Neural progenitor cell (in vitro differentiated cells): Measurements from ENCODE around the gene GABRB1. TPM values are rescaled to one million over a fixed set of nuclear protein-coding genes. Genes with fewer than 3 reads are reported as not detected.

Source experiments
- DNase-seq: peaks from one replicate; pipeline ENCODE4 v3.0.0-alpha.2; 2016; ENCODE audit warnings: low spot score
- H2AFZ ChIP-seq: fragments of 200-600 bp; sonication (generic); replicated peaks from 2 replicates; pipeline ENCODE4 v1.6.1; 2016; ENCODE audit warnings: antibody characterized with exemption
- H3F3A ChIP-seq: fragments of 200-600 bp; sonication (generic); 2 replicates; pipeline ENCODE4 v1.6.1; 2016; ENCODE audit warnings: antibody characterized with exemption, low read depth
- H3K27ac ChIP-seq: fragments of 200-600 bp; sonication (generic); 2 replicates; pipeline ENCODE4 v1.5.1; 2016; ENCODE audit warnings: mild to moderate bottlenecking
- H3K27me3 ChIP-seq: fragments of 200-600 bp; sonication (generic); 2 replicates; pipeline ENCODE4 v1.6.1; 2016; ENCODE audit warnings: mild to moderate bottlenecking, moderate library complexity
- H3K36me3 ChIP-seq: fragments of 200-600 bp; sonication (generic); 2 replicates; pipeline ENCODE4 v1.5.1; 2016
- H3K4me1 ChIP-seq: fragments of 200-600 bp; sonication (generic); 2 replicates; pipeline ENCODE4 v1.6.1; 2016; ENCODE audit warnings: mixed run types
- H3K4me2 ChIP-seq: fragments of 200-600 bp; sonication (generic); 2 replicates; pipeline ENCODE4 v1.6.1; 2016
- H3K4me3 ChIP-seq: fragments of 200-600 bp; sonication (generic); 2 replicates; pipeline ENCODE4 v1.5.1; 2016
- H3K79me2 ChIP-seq: fragments of 200-600 bp; sonication (generic); 2 replicates; pipeline ENCODE4 v1.6.1; 2016; ENCODE audit warnings: low read depth
- H3K9ac ChIP-seq: fragments of 200-600 bp; sonication (generic); 2 replicates; pipeline ENCODE4 v1.6.1; 2016
- H3K9me3 ChIP-seq: fragments of 200-600 bp; sonication (generic); 2 replicates; pipeline ENCODE4 v1.5.1; 2016; ENCODE audit warnings: low read depth
- H4K20me1 ChIP-seq: fragments of 200-600 bp; sonication (generic); 2 replicates; pipeline ENCODE4 v1.6.1; 2016; ENCODE audit warnings: low read depth
- H3K27ac Mint-ChIP-seq: 3 replicates; pipeline ENCODE4 v1.8.0; 2021; ENCODE audit warnings: mixed read lengths
- H3K27me3 Mint-ChIP-seq: 2 replicates; pipeline ENCODE4 v1.8.0; 2022; ENCODE audit warnings: low read depth, mild to moderate bottlenecking, inconsistent platforms, moderate library complexity, mixed read lengths; ENCODE audit not compliant: insufficient read depth
- H3K36me3 Mint-ChIP-seq: 3 replicates; pipeline ENCODE4 v1.8.0; 2021; ENCODE audit warnings: mixed read lengths
- H3K4me1 Mint-ChIP-seq: 3 replicates; pipeline ENCODE4 v1.8.0; 2021; ENCODE audit warnings: mixed read lengths
- H3K4me3 Mint-ChIP-seq: 3 replicates; pipeline ENCODE4 v1.8.0; 2021; ENCODE audit warnings: mild to moderate bottlenecking, moderate library complexity, mixed read lengths
- H3K9me3 Mint-ChIP-seq: 3 replicates; pipeline ENCODE4 v1.8.0; 2020; ENCODE audit warnings: mixed read lengths
- EZH2 ChIP-seq: fragments of 200-600 bp; sonication (generic); IDR thresholded peaks from 2 replicates; pipeline ENCODE4 v1.6.1; 2017; ENCODE audit warnings: antibody characterized with exemption, mild to moderate bottlenecking, moderate library complexity
- EZH2phosphoT487 ChIP-seq: fragments of 200-600 bp; sonication (generic); IDR thresholded peaks from 2 replicates; pipeline ENCODE4 v1.6.1; 2017; ENCODE audit warnings: antibody characterized with exemption
- total RNA-seq: library from RNA; depleted of rRNA; stranded (reverse); fragments of >200 nt; gene quantifications from 2 replicates; pipeline ENCODE4 v1.2.3, GENCODE V29; 2015; ENCODE audit warnings: low replicate concordance
- TF ChIP-seq, protein P1 (sequence below): fragments of 200-600 bp; sonication (generic); IDR thresholded peaks from 2 replicates; pipeline ENCODE4 v1.5.1; 2017; ENCODE audit warnings: antibody characterized with exemption, mild to moderate bottlenecking

The GABRB1 gene
- total RNA-seq, 1 donor from 2014 or later: not detected

DNA sequence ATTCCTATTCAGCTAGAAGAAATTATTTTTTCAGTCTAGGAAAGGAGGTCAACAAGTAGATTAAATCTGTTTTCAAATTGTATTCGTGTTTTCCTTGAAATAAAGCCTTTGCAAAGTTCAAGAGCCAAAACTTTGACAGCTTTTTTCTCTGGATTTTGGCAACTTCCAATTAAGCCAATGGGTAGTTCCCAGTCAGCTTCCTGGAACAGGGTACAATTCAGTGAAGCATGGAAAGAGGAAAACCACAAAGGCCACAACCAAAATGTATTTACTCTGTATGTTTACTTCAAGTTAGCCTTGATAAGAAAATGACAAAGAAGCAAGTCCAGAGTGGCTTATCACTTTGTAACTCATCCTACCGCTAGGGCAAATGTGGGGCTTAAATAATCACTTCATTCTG is 243.5 kb downstream of the GABRB1 start:
- H3K4me1 ChIP-seq: peaks cover 10% of the 10 kb centered on the region
- no peak overlapping the region for H3K4me2 ChIP-seq
- H3K4me3 ChIP-seq: no peak overlapping the region
- Mint-ChIP-seq H3K4me1 (peaks cover 9% of the 10 kb centered on the region), H3K36me3 (no peaks in the 10 kb centered on the region), H3K27me3 (no peaks in the 10 kb centered on the region), H3K4me3 (no peak overlapping the region), H3K9me3 (no peaks in the 10 kb centered on the region), H3K27ac (no peak overlapping the region)
- no peaks in the 10 kb centered on the region for H3F3A ChIP-seq
- DNase-seq: no peak
- H3K9ac ChIP-seq: no peak overlapping the region
- H3K27ac ChIP-seq: no peak overlapping the region
- no peaks in the 10 kb centered on the region for H3K9me3 ChIP-seq
- H3K79me2 ChIP-seq: no peaks in the 10 kb centered on the region
- TF ChIP-seq EZH2 (no peak), EZH2phosphoT487 (no peak)
- TF ChIP-seq, protein P1, sequence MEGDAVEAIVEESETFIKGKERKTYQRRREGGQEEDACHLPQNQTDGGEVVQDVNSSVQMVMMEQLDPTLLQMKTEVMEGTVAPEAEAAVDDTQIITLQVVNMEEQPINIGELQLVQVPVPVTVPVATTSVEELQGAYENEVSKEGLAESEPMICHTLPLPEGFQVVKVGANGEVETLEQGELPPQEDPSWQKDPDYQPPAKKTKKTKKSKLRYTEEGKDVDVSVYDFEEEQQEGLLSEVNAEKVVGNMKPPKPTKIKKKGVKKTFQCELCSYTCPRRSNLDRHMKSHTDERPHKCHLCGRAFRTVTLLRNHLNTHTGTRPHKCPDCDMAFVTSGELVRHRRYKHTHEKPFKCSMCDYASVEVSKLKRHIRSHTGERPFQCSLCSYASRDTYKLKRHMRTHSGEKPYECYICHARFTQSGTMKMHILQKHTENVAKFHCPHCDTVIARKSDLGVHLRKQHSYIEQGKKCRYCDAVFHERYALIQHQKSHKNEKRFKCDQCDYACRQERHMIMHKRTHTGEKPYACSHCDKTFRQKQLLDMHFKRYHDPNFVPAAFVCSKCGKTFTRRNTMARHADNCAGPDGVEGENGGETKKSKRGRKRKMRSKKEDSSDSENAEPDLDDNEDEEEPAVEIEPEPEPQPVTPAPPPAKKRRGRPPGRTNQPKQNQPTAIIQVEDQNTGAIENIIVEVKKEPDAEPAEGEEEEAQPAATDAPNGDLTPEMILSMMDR: no peak
- H3K27me3 ChIP-seq: no peaks in the 10 kb centered on the region
- H3K36me3 ChIP-seq: no peaks in the 10 kb centered on the region
- H2AFZ ChIP-seq: no peak overlapping the region
- no peaks in the 10 kb centered on the region for H4K20me1 ChIP-seq

DNA sequence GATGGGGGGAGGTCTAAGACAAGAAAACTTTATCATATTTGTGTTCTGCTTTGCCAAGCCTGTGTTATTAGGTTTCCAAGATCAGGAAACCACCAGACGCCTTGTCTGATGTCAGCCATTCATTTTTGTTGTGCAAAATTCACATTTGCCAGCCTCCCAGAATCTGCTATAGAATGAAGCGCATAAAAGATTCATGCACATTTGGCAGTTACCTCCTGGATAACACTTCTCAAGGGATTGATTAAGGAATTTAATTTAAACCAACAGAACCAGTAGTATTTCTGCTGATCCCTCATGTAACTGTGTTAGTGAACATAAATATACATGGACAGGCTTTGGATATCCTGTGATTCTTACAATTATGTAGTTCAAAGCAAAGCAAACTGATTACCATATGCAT is 244.2 kb downstream of the GABRB1 start:
- Histone ChIP-seq H3K4me3 (no peak overlapping the region), H2AFZ (no peak overlapping the region), H3K4me2 (no peak overlapping the region), H3K27me3 (no peaks in the 10 kb centered on the region), H3K36me3 (no peaks in the 10 kb centered on the region), H3F3A (no peaks in the 10 kb centered on the region), H3K4me1 (peaks cover 3% of the 10 kb centered on the region), H3K27ac (no peak overlapping the region), H3K79me2 (no peaks in the 10 kb centered on the region), H3K9ac (no peak overlapping the region), H4K20me1 (no peaks in the 10 kb centered on the region), H3K9me3 (no peaks in the 10 kb centered on the region)
- no peaks in the 10 kb centered on the region for H3K36me3 Mint-ChIP-seq
- H3K4me3 Mint-ChIP-seq: no peak overlapping the region
- TF ChIP-seq EZH2phosphoT487: no peak
- TF ChIP-seq, protein P1: no peak
- TF ChIP-seq EZH2: no peak
- DNase-seq: no peak
- no peak overlapping the region for H3K27ac Mint-ChIP-seq
- peaks cover 4% of the 10 kb centered on the region for H3K4me1 Mint-ChIP-seq
- H3K27me3 Mint-ChIP-seq: no peaks in the 10 kb centered on the region
- no peaks in the 10 kb centered on the region for H3K9me3 Mint-ChIP-seq

DNA sequence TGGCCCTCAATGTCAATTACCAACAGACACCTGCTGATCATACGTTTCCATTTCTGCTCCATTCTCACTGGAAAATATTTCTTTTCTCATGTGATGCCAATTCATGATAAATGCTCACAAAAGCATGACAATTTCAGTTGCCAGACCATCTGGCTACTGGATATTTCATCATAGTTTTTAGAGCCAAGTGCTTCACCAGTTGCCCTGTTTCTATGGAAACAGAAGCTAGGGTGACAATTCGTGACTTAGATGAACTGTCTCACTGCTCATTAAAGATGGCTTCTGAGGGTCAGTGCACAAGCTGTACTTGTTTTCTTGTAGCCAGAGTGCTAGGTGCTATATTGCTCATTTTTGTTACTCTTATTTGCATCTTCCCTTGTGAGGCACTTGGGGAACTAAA is 247.3 kb downstream of the GABRB1 start:
- Histone ChIP-seq H3K27ac (no peak overlapping the region), H3K9ac (no peak overlapping the region), H3F3A (no peaks in the 10 kb centered on the region), H2AFZ (no peak overlapping the region), H3K4me1 (no peaks in the 10 kb centered on the region), H3K79me2 (no peaks in the 10 kb centered on the region), H3K27me3 (no peaks in the 10 kb centered on the region), H3K4me2 (no peak overlapping the region), H3K9me3 (no peaks in the 10 kb centered on the region), H3K36me3 (no peaks in the 10 kb centered on the region), H3K4me3 (no peak overlapping the region), H4K20me1 (no peaks in the 10 kb centered on the region)
- Mint-ChIP-seq H3K27me3 (peaks cover 4% of the 10 kb centered on the region), H3K27ac (no peak overlapping the region), H3K9me3 (no peaks in the 10 kb centered on the region), H3K36me3 (no peaks in the 10 kb centered on the region), H3K4me1 (no peaks in the 10 kb centered on the region), H3K4me3 (no peak overlapping the region)
- no peak for DNase-seq
- TF ChIP-seq EZH2phosphoT487 (no peak), EZH2 (no peak)
- TF ChIP-seq, protein P1: no peak
